Thyroid gland (tissue), 4 donors: Measurements from ENCODE around the gene CSNK1A1. TPM values are rescaled to one million over a fixed set of nuclear protein-coding genes. Genes with fewer than 3 reads are reported as not detected.
A peak's percentile ranks its signal among the peaks of the same experiment; 100 is the strongest.
"Not testable (repeated sequence)": the region's sequence is repeated elsewhere in the genome, so short reads cannot be mapped to it uniquely, and the experiment has no call there.

Experiments used
- DNase-seq, 2 donors: peaks; one replicate each; pipeline ENCODE4 v3.0.0-alpha.2; 2019
- H3K27ac ChIP-seq, 3 donors: fragments of 200-600 bp; sonication (generic); 1 replicate in 2 of 3; 2 replicates in 1 of 3; pipeline ENCODE4 v1.5.1; 2016 to 2019; ENCODE audit warnings: mild to moderate bottlenecking in 1 of 3, moderate library complexity in 1 of 3
- H3K27me3 ChIP-seq: fragments of 200-600 bp; sonication (generic); one replicate; pipeline ENCODE4 v1.5.1; 2019
- H3K36me3 ChIP-seq, 2 donors: fragments of 200-600 bp; sonication (generic); one replicate each; pipeline ENCODE4 v1.5.1; 2016 to 2019
- H3K4me1 ChIP-seq, 2 donors: fragments of 200-600 bp; sonication (generic); one replicate each; pipeline ENCODE4 v1.5.1; 2017 to 2019
- H3K4me3 ChIP-seq, 3 donors: fragments of 200-600 bp; sonication (generic); replicated peaks in 1 of 3; 1 replicate in 2 of 3; 2 replicates in 1 of 3; pipeline ENCODE4 v1.5.1; 2016; ENCODE audit warnings: mild to moderate bottlenecking in 1 of 3
- H3K9me3 ChIP-seq: fragments of 200-600 bp; sonication (generic); one replicate; pipeline ENCODE4 v1.5.1; 2017
- CTCF ChIP-seq, 6 experiments: fragments of 200-600 bp in 3 of 6; fragments of 450-650 bp in 3 of 6; sonication (generic) in 3 of 6; IDR thresholded peaks; one replicate each; pipeline ENCODE4 v1.5.1; 2016 to 2019; ENCODE audit warnings: antibody characterized with exemption in 6 of 6, mild to moderate bottlenecking in 2 of 6, inconsistent platforms in 1 of 6, moderate library complexity in 1 of 6
- POLR2A ChIP-seq, 2 donors: fragments of 450-650 bp; IDR thresholded peaks; one replicate each; pipeline ENCODE4 v1.6.1; 2017; ENCODE audit warnings: antibody characterized with exemption in 2 of 2, mild to moderate bottlenecking in 2 of 2, moderate library complexity in 1 of 2
- WGBS, 2 donors: methylation state at CpG; one replicate each; pipeline ENCODE4 v1.1.5; 2017; 5-methylcytosine and 5-hydroxymethylcytosine counted together
- intact Hi-C: fragments of 100-400 bp; cut with DNase I; formaldehyde crosslinking; loops from one replicate; pipeline ENCODE4 v1.15.1; 2023
- total RNA-seq, 4 donors: library from RNA; depleted of rRNA; stranded (reverse); fragments of >200 nt; gene quantifications; one replicate each; pipeline ENCODE4 v1.2.3, GENCODE V29; 2016

CSNK1A1 gene
- total RNA-seq, 4 donors from 2014 or later, result 183 to 262 (median 202) TPM

- DNase-seq, result no peak
- H3K9me3 ChIP-seq, result no peaks in the 10 kb centered on the region
- no peaks in the 10 kb centered on the region for H3K27me3 ChIP-seq
- no peaks in the 10 kb centered on the region for H3K4me1 ChIP-seq
- WGBS, 2 donors, result 85 to 90% methylated on average over 4 of the region's 4 CpGs
- no peak overlapping the region for H3K4me3 ChIP-seq
- no peak for TF ChIP-seq CTCF (IDR thresholded peaks at IDR 0.05)
- no peak for TF ChIP-seq POLR2A (IDR thresholded peaks at IDR 0.05)
- intact Hi-C loops, result no loop called here
- no peaks in the 10 kb centered on the region for H3K36me3 ChIP-seq
- no peak overlapping the region for H3K27ac ChIP-seq
Observed at GRCh38 chr5:149572576-149573231, 21.5 kb upstream of the CSNK1A1 start.

GRCh38 chr5:149572170-149572569 lies 20.9 kb upstream of the CSNK1A1 start:
- Histone ChIP-seq H3K4me1 (no peaks in the 10 kb centered on the region), H3K27me3 (no peaks in the 10 kb centered on the region), H3K27ac (no peak overlapping the region), H3K36me3 (no peaks in the 10 kb centered on the region), H3K9me3 (no peaks in the 10 kb centered on the region), H3K4me3 (no peak overlapping the region)
- TF ChIP-seq CTCF (IDR thresholded peaks at IDR 0.05) (no peak), POLR2A (IDR thresholded peaks at IDR 0.05) (no peak)
- DNase-seq, result no peak
- intact Hi-C loops, result no loop called here

GRCh38 chr5:149567226-149567625 lies 16.0 kb upstream of the CSNK1A1 start:
- no peak for TF ChIP-seq POLR2A (IDR thresholded peaks at IDR 0.05)
- no peak for TF ChIP-seq CTCF (IDR thresholded peaks at IDR 0.05)
- intact Hi-C loops, result loop anchor here (5.0 to 10.0 kb wide), 2 partner anchors 185 to 252 kb away; no protein-coding TSS in a partner anchor
- 82 to 84% methylated on average over 1 of the region's 1 CpG for WGBS, 2 donors
- H3K36me3 ChIP-seq, result no peaks in the 10 kb centered on the region
- DNase-seq, result no peak
- H3K9me3 ChIP-seq, result no peaks in the 10 kb centered on the region
- H3K4me1 ChIP-seq, result peaks cover 0 to 11% of the 10 kb centered on the region in 2 donors
- no peak overlapping the region for H3K27ac ChIP-seq
- no peaks in the 10 kb centered on the region for H3K27me3 ChIP-seq
- no peak overlapping the region for H3K4me3 ChIP-seq

GRCh38 chr5:149564542-149565140 lies 13.4 kb upstream of the CSNK1A1 start:
- H3K9me3 ChIP-seq, DNase-seq, H3K4me3 ChIP-seq, H3K27ac ChIP-seq, H3K27me3 ChIP-seq, H3K36me3 ChIP-seq: not testable (repeated sequence)
- WGBS, 2 donors, result 44 to 45% methylated on average over 15 of the region's 15 CpGs
- intact Hi-C loops, result loop anchor here (5.0 to 10.0 kb wide), 3 partner anchors 122 to 250 kb away; no protein-coding TSS in a partner anchor
- peak in 5 of 6 experiments; percentile 25 to 83 (median 73) for TF ChIP-seq CTCF (IDR thresholded peaks at IDR 0.05)
- peaks cover 9 to 19% of the 10 kb centered on the region in 2 donors for H3K4me1 ChIP-seq

- Histone ChIP-seq H3K4me3 (no peak overlapping the region), H3K4me1 (peaks cover 9 to 19% of the 10 kb centered on the region in 2 donors), H3K27me3 (no peaks in the 10 kb centered on the region), H3K27ac (peak overlapping the region in 2 of 3 donors; percentile 62 to 64), H3K36me3 (no peaks in the 10 kb centered on the region), H3K9me3 (no peaks in the 10 kb centered on the region)
- DNase-seq, result no peak
- 72 to 75% methylated on average over 2 of the region's 2 CpGs for whole genome bisulfite sequencing, 2 donors
- TF ChIP-seq CTCF (IDR thresholded peaks at IDR 0.05) (no peak), POLR2A (IDR thresholded peaks at IDR 0.05) (no peak)
- intact Hi-C loops, result loop anchor here (5.0 to 10.0 kb wide), 2 partner anchors 121 to 249 kb away; no protein-coding TSS in a partner anchor
Observed at GRCh38 chr5:149563466-149563865, 12.2 kb upstream of the CSNK1A1 start.
